HCT116 (cell line): Measurements from ENCODE around the gene VPS37D.

Source experiments
- CTCF ChIP-seq, 3 experiments: fragments of 200-600 bp in 1 of 3; sonication (generic) in 1 of 3; IDR thresholded peaks in 2 of 3; conservative IDR thresholded peaks in 1 of 3; 2 replicates each; pipeline ENCODE4 v1.5.1; 2012 to 2017; ENCODE audit warnings: low read depth in 2 of 3, low read length in 2 of 3, antibody characterized with exemption in 1 of 3, borderline replicate concordance in 1 of 3, control low read depth in 1 of 3, mild to moderate bottlenecking in 1 of 3, mixed read lengths in 1 of 3, mixed run types in 1 of 3, moderate library complexity in 1 of 3; ENCODE audit not compliant: insufficient read depth in 1 of 3
- FOSL1 ChIP-seq: IDR thresholded peaks from 2 replicates; pipeline ENCODE4 v1.6.1; 2012; ENCODE audit warnings: low read depth
- ZFX ChIP-seq: fragments of 450-650 bp; IDR thresholded peaks from 2 replicates; pipeline ENCODE4 v1.6.1; 2017
- ZNF274 ChIP-seq: fragments of 200-500 bp; sonication (Bioruptor generic); IDR thresholded peaks from 2 replicates; pipeline ENCODE4 v1.6.1; 2014; ENCODE audit warnings: mild to moderate bottlenecking, low read depth, low read length, inconsistent platforms

- TF ChIP-seq ZNF274 (no peak), FOSL1 (no peak), CTCF (IDR thresholded peaks at IDR 0.05 in 2 of 3, conservative IDR thresholded peaks at IDR 0.05 in 1 of 3; ENCODE audit: borderline replicate concordance in 1 of 3, insufficient read depth in 1 of 3, low read depth in 2 of 3, low read length in 2 of 3) (no peak), ZFX (no peak)
Observed at GRCh38 chr7:73680501-73680900, 12.9 kb downstream of the VPS37D start.
